MM.1S (cell line): ENCODE results near the gene KHK.

ENCODE experiments used
- DNase-seq: peaks from one replicate; pipeline ENCODE4 v3.0.0-alpha.2; 2015
- H2AFZ ChIP-seq: fragments of 300-600 bp; sonication (generic); 2 replicates; pipeline ENCODE4 v1.6.0; 2016; ENCODE audit warnings: antibody characterized with exemption, low read length
- H3F3A ChIP-seq: fragments of 300-600 bp; sonication (generic); 2 replicates; pipeline ENCODE4 v1.6.1; 2016; ENCODE audit warnings: mild to moderate bottlenecking, antibody characterized with exemption, low read length, moderate library complexity, mixed read lengths; ENCODE audit not compliant: insufficient read depth
- H3K27ac ChIP-seq: fragments of 300-600 bp; sonication (generic); 2 replicates; pipeline ENCODE4 v1.5.1; 2016; ENCODE audit warnings: mild to moderate bottlenecking, low read length
- H3K27me3 ChIP-seq: fragments of 300-600 bp; sonication (generic); replicated peaks from 2 replicates; pipeline ENCODE4 v1.6.0; 2016; ENCODE audit warnings: low read length; ENCODE audit not compliant: insufficient read depth
- H3K36me3 ChIP-seq: fragments of 300-600 bp; sonication (generic); replicated peaks from 2 replicates; pipeline ENCODE4 v1.6.1; 2016; ENCODE audit warnings: mild to moderate bottlenecking, low read length, mixed read lengths; ENCODE audit not compliant: insufficient read depth
- H3K4me1 ChIP-seq: fragments of 300-600 bp; sonication (generic); 2 replicates; pipeline ENCODE4 v1.6.1; 2016; ENCODE audit warnings: low read length, mixed read lengths
- H3K4me2 ChIP-seq: fragments of 300-600 bp; sonication (generic); 2 replicates; pipeline ENCODE4 v1.6.0; 2016; ENCODE audit warnings: low read depth, low read length
- H3K4me3 ChIP-seq: fragments of 300-600 bp; sonication (generic); 2 replicates; pipeline ENCODE4 v1.5.1; 2016; ENCODE audit warnings: low read length, mixed read lengths
- H3K79me2 ChIP-seq: fragments of 300-600 bp; sonication (generic); 2 replicates; pipeline ENCODE4 v1.6.1; 2016; ENCODE audit warnings: mixed run types, low read length, mixed read lengths
- H3K9ac ChIP-seq: fragments of 300-600 bp; sonication (generic); 2 replicates; pipeline ENCODE4 v1.6.1; 2016; ENCODE audit warnings: low read length, mixed read lengths
- H3K9me2 ChIP-seq: fragments of 300-600 bp; sonication (generic); replicated peaks from 2 replicates; pipeline ENCODE4 v1.6.1; 2016; ENCODE audit warnings: mild to moderate bottlenecking, low read length, mixed read lengths; ENCODE audit not compliant: insufficient read depth
- H3K9me3 ChIP-seq: fragments of 300-600 bp; sonication (generic); replicated peaks from 2 replicates; pipeline ENCODE4 v1.6.1; 2016; ENCODE audit warnings: mild to moderate bottlenecking, low read length, mixed read lengths; ENCODE audit not compliant: insufficient read depth
- H4K20me1 ChIP-seq: fragments of 300-600 bp; sonication (generic); 2 replicates; pipeline ENCODE4 v1.6.1; 2016; ENCODE audit warnings: mild to moderate bottlenecking, low read length, moderate library complexity, mixed read lengths; ENCODE audit not compliant: insufficient read depth
- CTCF ChIP-seq: fragments of 300-600 bp; sonication (generic); IDR thresholded peaks from 2 replicates; pipeline ENCODE4 v1.5.1; 2016; ENCODE audit warnings: antibody characterized with exemption, low read length, mixed read lengths
- EZH2 ChIP-seq: fragments of 300-600 bp; sonication (generic); optimal IDR thresholded peaks from 2 replicates; pipeline ENCODE3; 2017; ENCODE audit warnings: low read depth, mild to moderate bottlenecking, antibody characterized with exemption, low read length, mixed read lengths
- EZH2phosphoT487 ChIP-seq: fragments of 300-600 bp; sonication (generic); IDR thresholded peaks from 2 replicates; pipeline ENCODE4 v1.6.1; 2018; ENCODE audit warnings: antibody characterized with exemption, low read length

Gene KHK

DNA sequence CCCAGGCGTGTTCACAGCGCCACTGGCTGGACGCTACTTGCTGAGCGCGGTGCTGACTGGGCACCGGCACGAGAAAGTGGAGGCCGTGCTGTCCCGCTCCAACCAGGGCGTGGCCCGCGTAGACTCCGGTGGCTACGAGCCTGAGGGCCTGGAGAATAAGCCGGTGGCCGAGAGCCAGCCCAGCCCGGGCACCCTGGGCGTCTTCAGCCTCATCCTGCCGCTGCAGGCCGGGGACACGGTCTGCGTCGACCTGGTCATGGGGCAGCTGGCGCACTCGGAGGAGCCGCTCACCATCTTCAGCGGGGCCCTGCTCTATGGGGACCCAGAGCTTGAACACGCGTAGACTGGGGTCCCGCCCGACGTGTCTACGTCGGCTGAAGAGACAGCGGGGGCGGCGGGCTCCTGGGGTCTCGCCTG, 891 bp upstream of the KHK start:
- Histone ChIP-seq H3K4me1 (peaks cover 17% of the 10 kb centered on the region), H3K9me3 (no peaks in the 10 kb centered on the region), H3K27ac (peak overlapping the region; percentile 46; the same call in 1 of the 2 replicates), H3K9me2 (no peaks in the 10 kb centered on the region), H3K4me3 (peak overlapping the region; percentile 64), H3K79me2 (peaks cover 24% of the 10 kb centered on the region), H3K9ac (peak overlapping the region; percentile 65; the same call in 1 of the 2 replicates), H3F3A (peaks cover 24% of the 10 kb centered on the region), H4K20me1 (no peaks in the 10 kb centered on the region), H3K36me3 (no peaks in the 10 kb centered on the region), H3K27me3 (no peaks in the 10 kb centered on the region), H3K4me2 (peak overlapping the region; percentile 59), H2AFZ (peak overlapping the region; percentile 29)
- peak; percentile 56 for TF ChIP-seq CTCF
- TF ChIP-seq EZH2 = no peak
- peak; percentile 59 for DNase-seq

- Histone ChIP-seq H3K4me1 (peaks cover 15% of the 10 kb centered on the region), H3K36me3 (no peaks in the 10 kb centered on the region), H3K4me2 (peak overlapping the region; percentile 59), H3F3A (peaks cover 24% of the 10 kb centered on the region), H4K20me1 (no peaks in the 10 kb centered on the region), H3K9ac (peak overlapping the region; percentile 65), H3K9me3 (no peaks in the 10 kb centered on the region), H2AFZ (peak overlapping the region; percentile 29), H3K4me3 (peak overlapping the region; percentile 64), H3K79me2 (peaks cover 24% of the 10 kb centered on the region), H3K27ac (peak overlapping the region; percentile 46; the same call in 1 of the 2 replicates), H3K27me3 (no peaks in the 10 kb centered on the region), H3K9me2 (no peaks in the 10 kb centered on the region)
- peak; percentile 96 for DNase-seq
- no peak for TF ChIP-seq EZH2phosphoT487
- no peak for TF ChIP-seq EZH2
- TF ChIP-seq CTCF = peak; percentile 63
Measured at GRCh38 chr2:27086090-27086723, 365 bp upstream of the KHK start.

DNA sequence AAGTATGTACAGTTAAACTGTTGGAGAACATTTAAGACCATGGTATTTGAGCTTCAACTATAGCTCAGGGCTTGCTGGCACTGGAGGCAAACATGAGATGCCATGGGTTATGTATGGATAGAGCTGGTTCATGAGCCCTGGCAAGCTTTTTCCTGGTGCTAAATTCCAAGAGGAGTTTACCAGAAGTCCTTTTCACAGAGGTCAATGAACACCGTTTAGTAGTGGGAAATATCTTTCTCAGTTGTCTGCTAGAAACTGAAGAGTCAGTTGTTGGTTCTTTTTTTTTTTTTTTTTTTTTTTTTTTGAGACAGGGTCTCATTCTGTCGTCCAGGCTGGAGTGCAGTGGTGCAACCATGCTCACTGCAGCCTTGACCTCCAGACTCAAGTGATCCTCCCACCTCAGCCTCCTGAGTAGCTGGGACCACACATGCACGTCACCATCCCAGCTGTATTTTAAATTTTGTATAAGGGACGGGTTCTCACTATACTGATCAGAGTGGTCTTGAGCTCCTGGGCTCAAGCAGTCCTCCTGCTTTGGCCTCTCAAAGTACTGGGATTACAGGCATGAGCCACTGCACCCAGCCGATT, 1.3 kb downstream of the KHK start:
- peaks cover 4% of the 10 kb centered on the region; the same call in 1 of the 2 replicates for H3K4me1 ChIP-seq
- no peak for DNase-seq
- peak overlapping the region; percentile 99 for H3K4me2 ChIP-seq

More for the DNA sequence above, 1.3 kb downstream of the KHK start:
- H3K79me2 ChIP-seq = peaks cover 18% of the 10 kb centered on the region
- H3K27me3 ChIP-seq = no peaks in the 10 kb centered on the region
- no peaks in the 10 kb centered on the region for H4K20me1 ChIP-seq
- no peak for TF ChIP-seq EZH2phosphoT487
- no peak for TF ChIP-seq CTCF
- H3K36me3 ChIP-seq = no peaks in the 10 kb centered on the region
- no peak overlapping the region for H3K27ac ChIP-seq
- peaks cover 20% of the 10 kb centered on the region for H3F3A ChIP-seq
- H2AFZ ChIP-seq = no peak overlapping the region
- no peaks in the 10 kb centered on the region for H3K9me2 ChIP-seq
- H3K9me3 ChIP-seq = no peaks in the 10 kb centered on the region
- peak overlapping the region; percentile 84 for H3K4me3 ChIP-seq
- H3K9ac ChIP-seq = no peak overlapping the region; the same call in 1 of the 2 replicates
